Measurements from ENCODE around the gene PSME3IP1.
"Not testable (repeated sequence)": the region's sequence is repeated elsewhere in the genome, so short reads cannot be mapped to it uniquely, and the experiment has no call there.

Gene PSME3IP1

DNA sequence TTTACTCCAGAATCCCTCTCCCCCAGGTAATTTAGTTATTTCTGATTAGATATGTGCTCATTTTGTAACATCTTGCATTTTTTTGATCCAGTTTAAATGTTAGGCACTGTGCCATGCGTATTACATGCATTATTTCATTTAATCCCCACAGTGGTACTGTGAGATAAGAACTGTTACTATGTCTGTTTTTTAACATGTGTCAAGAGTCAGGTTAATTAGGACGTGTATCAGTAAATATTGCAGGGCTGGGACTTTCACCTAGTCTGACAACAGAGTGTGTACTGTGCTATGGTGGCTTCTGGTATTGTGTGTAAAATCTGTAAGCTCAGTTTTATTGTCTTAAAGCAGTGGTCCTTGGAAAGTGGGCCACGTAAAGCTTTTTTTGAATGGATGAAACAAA, 10.9 kb upstream of the PSME3IP1 start:
- no peak for DNase-seq (ENCODE audit: low read depth)

DNA sequence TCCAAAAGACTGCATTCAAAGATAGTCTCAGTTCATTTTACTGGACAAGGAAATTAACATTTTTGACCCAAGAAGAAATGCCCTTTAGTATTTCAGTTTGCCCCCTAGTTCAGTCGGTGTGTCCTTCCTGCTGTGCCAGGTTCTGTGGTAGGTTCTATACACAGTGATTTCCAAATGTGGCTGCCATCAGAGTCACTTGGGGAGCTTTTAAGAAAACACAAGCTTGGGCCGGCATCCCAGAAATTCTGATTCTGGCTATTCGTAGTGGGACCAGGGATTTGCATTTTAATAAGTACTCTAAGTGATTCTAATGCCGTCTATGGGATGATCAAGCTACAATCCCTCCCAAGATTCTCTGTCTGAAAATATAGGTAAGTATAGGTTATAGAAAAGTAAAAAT, 10.4 kb upstream of the PSME3IP1 start:
- DNase-seq (ENCODE audit: low read depth) = no peak

- no peak for DNase-seq (ENCODE audit: low read depth)
Observed at GRCh38 chr16:57194512-57194911, 8.7 kb upstream of the PSME3IP1 start.

GRCh38 chr16:57192720-57193486, 7.1 kb upstream of the PSME3IP1 start:
- DNase-seq (ENCODE audit: low read depth) = no peak

DNA sequence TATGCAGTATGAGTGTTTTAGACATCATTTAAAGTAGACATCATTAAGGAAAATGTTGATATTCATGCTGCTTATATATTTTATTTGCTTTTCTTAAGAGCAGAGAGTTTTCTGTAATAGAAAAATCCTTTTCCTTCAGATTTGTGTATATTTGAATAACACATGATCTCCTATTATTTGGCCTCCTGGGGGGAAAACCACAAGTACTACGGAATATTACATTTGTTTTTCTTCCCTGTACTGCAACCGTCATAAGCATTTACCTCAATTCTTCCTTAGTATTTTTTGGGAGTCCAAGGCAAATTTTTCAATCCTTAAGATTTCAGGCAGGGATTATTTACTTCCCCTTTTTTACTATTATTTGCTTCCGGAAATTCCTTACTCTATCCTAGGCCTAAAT, 6.3 kb upstream of the PSME3IP1 start:
- DNase-seq (ENCODE audit: low read depth) = no peak

DNA sequence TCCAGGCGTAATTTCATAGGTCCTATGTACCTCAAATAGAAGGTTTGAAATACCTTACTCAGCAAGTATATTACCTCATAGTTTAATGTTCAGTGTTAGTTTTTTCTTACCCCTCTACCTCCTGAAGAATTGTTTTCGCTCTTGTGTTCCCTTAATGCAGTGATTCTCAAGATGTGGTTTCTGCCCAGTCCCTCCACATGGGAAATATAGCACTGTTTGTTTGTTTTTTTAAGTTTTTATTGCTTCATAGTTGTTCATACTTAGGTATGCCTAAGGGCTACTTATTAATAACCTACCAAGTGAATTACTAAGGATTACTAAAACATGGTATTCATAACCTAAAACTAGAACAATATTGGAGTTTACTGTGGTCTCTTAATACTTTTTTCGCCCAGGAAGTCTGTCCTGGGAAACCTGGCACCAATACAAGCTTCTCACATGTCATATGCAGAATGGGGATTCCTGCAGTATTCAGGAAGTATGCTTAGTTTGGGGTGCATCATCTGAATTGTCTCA, 5.3 kb upstream of the PSME3IP1 start:
- DNase-seq (ENCODE audit: low read depth) = no peak

GRCh38 chr16:57190136-57190535, 4.3 kb upstream of the PSME3IP1 start:
- DNase-seq (ENCODE audit: low read depth) = no peak

DNA sequence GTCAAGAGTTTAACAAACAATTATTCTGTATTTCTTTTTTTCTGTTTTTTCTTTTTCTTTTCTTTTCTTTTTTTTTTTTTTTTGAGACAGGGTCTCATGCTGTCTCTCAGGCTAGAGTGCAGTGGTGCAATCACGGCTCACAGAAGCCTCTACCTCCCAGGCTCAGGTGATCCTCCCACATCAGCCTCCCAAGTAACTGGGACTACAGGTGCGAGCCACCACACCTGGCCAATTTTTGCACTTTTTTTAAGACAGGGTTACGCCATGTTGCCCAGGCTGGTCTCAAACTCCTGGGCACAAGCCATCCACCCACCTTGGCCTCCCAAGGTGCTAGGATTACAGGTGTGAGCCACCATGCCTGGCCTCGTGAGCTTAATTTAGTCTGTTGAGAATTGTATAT, 3.7 kb upstream of the PSME3IP1 start:
- DNase-seq (ENCODE audit: low read depth) = not testable (repeated sequence)

- DNase-seq (ENCODE audit: low read depth) = no peak
Observed at GRCh38 chr16:57188711-57189002, 2.8 kb upstream of the PSME3IP1 start.

DNA sequence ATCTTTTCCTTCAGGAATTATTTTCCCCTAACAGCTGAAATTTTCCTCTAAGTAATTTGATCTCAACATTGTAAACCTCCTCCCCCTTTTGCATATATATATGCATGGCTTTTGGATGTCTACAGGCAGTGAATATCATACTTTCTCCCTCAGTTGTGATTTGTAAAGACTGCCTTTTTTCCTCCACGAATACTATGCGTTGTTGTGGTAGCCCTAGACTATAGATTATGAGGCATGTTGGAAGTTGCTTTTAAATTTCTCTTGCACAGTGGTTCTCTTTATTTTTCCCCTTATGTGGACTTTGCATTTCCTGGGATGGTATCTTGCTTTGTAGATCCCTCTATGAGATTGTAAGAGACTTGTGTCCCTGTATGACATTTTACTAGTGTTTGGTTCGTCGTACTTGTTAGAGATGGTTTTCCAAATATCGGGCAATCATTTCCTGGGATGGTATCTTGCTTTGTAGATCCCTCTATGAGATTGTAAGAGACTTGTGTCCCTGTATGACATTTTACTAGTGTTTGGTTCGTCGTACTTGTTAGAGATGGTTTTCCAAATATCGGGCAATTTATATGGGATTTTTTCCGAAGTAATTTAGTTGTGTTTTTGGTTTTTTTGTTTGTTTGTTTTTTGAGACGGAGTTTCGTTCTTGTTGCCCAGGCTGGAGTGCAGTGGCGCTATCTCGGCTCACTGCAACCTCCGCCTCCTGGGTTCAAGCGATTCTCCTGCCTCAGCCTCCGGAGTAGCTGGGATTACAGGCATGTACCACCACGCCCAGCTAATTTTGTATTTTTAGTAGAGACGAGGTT, 2.3 kb upstream of the PSME3IP1 start:
- DNase-seq (ENCODE audit: low read depth) = not testable (repeated sequence)

DNA sequence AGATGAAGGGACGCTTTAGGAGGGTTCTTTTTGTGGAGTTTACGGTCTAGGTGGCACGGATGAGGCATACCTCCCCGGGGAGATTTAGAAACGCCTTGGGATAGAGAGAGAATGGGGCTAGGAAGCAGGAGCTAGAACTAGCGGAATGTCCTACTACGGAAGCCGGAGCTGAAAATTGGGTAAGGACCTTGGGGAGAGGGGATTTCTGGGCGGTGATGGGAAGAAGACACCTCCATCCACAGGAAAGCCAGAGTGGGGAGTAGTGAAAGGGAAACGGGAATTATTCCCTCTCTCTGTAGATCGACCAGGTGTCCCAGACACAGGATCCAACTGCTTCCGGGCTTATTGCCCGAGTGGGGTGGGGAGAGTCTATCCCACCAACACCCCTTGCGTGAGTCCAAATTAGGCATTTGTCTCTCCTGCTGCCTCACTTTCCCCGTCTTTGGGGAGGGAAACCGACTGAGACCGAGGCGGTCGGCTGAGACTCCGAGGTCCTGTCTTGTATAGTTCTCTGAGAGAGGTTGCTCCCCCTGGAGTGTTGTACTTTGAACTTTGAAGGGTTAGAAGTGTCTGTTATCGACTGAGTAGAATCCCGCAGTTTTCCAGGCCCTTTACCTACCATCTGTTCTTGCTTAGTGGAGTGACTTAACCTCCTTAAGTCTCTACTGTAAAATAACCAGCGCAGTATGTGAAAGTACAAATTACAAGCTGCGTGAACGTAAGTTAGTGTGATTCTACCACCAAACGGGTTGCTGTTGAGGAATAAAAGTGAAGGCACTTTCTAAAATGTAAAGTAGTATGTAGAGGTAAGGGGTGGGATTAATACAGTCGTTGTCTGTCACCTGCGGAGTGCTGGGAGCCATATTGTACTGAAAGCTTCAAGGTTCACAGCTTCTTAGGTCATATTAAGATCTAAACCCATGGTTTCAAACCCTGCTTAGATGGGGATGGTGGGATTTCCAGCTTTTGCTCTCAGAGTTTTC, 1.3 kb upstream of the PSME3IP1 start:
- no peak for DNase-seq (ENCODE audit: low read depth)

DNA sequence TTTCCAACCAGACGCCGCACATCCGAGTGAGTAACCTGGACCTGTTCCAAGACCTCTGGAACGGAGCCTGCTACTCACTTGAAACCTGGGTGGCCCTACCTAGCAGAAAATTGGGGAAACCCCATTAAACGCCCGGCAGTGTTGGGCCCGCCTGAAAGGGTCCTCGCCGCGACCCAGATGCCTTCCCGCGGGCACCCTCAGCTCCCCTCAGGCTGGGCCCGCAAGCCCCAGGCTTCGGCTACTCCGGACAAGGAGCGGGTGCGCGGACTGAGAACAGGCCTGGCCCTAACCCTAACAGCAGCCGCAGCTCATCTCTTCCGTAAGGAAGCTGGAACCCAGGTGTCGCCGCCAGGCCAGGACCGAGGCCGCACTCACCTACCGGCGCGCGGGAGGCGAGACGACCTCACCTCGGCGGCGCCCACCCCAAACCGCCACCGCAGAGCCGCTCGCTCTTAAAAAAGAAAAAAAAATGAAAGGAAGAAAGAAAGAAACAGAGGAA, 344 bp downstream of the PSME3IP1 start:
- DNase-seq (ENCODE audit: low read depth) = no peak

DNA sequence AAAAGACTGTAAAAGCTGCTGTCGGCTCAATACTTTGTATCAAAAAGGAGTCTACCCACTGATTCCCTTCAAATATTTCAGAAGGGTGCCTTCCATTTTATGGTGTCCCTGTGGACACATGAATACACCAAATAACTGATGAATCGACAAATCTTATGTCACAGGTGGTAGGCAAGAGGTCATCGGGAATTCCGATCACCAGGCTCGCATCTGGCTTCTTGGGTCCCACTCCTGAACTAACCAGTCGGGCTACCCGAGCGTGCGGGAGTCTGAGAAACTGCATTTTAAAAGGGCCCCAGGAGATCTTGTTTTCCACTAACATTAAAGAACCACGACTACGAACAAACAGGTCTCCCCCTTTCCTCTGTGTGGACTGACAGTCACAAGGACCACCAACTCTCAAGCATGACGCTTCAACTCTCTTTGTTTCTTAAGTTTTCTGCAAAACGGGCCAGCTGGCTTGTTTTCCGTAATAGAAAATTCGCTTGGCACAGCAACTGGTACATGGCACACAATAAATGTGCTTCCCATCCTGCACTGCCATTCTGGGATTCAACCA, 873 bp downstream of the PSME3IP1 start:
- DNase-seq (ENCODE audit: low read depth) = no peak

DNA sequence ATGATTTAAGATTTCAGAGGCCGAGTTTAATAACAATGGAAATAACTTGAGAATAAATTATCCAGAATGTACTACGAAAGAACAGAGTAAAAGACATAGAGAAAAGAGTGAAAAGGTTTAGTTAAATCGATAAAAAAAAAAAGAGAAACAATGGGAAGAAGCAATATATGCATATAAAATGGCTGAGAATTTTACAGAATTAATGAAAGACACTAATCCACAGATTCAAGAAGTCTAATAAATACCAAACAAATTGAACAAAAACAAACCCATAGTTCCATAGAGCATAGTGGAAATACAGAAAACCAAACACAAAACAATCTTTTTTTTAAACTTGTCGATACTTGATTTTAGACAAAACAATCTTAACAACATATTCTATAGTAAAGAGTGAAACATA, 1.7 kb downstream of the PSME3IP1 start:
- no peak for DNase-seq (ENCODE audit: low read depth)

DNA sequence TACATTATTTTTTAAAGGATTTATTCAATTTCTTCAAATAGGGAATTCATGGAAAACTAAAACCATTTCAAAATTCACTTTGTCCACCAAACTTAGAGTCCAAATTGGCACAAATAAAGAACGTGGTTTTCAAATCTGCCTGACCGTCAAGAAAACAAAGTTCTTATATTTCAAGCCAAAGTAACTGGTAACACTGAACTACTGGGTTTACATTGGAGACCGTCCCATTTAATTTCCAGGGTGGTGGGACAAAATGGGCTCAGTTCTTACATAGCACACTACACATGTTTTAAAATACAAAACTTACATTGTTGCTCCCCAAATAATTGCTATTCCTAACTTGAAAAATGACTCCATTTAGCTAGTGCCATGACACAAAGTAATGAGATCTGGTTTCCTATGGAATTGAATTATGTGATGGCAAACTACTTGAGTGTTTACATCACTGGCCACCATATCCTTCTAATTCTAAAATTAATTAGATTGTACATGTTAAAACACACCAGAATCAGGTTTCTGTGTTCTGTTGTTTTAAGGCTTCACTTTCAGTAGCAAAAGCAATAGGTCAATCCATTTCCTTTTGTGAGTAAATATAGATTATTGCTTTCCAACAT, 6.5 kb downstream of the PSME3IP1 start:
- DNase-seq (ENCODE audit: low read depth) = no peak

DNA sequence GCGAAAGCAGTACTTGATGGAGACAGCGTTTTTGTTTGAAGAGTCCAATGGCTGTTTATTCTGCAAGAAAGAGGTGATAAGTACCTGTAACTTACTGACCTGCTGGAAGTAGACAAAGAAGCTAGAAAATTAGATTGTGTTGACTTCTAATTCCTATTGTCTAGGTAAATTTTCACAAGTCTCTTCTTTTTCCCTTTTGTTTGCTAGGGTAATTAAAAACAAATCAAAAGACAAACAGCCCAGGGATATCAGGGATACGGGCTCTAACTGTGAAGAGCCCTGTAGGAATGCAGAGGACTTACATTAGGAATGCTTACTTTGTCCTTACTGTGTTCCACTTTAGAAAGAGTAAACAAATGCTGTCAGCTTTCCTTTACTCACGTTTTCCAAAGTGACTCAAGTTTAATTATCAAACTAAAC, 7.0 kb downstream of the PSME3IP1 start:
- no peak for DNase-seq (ENCODE audit: low read depth)

DNA sequence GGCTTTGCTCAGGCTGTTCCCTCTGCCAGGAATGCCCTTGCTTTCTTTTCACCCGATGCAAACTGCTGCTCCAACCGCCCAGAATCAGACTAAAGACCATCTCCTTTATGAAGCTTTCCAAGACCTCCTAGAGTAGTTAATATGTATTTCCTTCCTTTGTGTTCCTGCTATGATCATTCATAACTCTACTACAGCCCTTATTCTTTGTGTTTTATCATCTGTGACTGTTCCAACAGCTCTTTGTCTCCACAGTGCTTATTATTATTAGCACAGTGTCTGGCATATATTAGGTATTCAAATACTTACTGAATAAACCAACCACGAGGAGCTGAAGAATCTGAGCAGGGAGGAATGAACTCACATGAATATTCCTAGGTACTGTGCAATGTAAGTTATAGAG, 7.6 kb downstream of the PSME3IP1 start:
- no peak for DNase-seq (ENCODE audit: low read depth)

DNA sequence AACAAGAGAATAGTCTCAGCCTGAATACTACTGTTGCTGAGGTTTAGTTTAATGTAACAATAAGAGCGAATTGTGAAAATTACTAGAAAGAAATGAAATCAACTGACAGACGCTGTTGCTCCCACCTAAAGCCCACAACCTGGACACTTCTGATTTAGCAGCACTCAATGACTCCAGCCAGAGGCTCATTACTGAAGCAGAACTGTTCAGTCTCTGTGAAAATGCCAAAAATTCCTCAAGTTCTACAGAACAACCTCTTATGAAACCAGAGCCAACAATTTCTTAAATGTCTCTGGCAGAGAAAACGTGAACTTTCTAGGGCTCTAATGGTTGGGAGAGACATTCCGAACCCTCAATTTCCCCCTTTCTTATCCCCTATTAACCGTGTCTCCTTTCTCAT, 9.9 kb downstream of the PSME3IP1 start:
- DNase-seq (ENCODE audit: low read depth) = no peak

DNA sequence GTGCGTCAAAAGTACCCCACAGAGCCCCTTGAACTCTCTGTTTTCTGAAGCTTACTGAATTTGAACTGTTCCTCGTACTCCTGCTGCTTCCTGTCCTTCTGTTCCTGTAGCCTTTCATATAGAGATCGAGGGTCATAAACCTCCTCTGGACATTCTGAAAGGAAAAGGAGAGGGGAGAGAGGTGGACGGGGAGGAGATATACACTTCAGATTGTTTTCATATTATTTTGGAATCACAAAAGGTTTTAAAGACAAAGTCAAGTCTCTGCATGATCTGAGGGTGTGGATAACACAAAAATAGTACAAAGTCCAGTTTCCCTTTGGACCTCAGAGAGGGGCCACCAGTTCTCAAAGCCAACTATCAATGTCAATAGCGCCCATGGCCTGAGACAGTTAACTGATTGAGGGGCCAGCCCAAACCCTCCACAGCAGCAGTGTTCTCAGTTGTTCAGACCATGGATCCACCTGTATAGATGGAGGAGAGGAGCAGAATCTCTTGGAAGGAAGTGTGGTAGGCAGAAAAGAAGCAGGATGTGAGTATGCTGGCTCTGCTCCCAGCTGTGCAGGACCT, 13.0 kb downstream of the PSME3IP1 start:
- DNase-seq (ENCODE audit: low read depth) = no peak

- DNase-seq (ENCODE audit: low read depth) = no peak
Observed at GRCh38 chr16:57169327-57169726, 16.5 kb downstream of the PSME3IP1 start.

- no peak for DNase-seq (ENCODE audit: low read depth)
Observed at GRCh38 chr16:57167953-57168352, 17.9 kb downstream of the PSME3IP1 start.
